Calu3 (cell line): ENCODE data around the gene GRM7. TPM values are rescaled to one million over a fixed set of nuclear protein-coding genes. Genes with fewer than 3 reads are reported as not detected.

ENCODE experiments used
- BruUV-seq: library from RNA; stranded (reverse); fragments of 400-500 nt; replicated peaks from 2 replicates; lab custom pipeline; 2021; lab: Mats Ljungman, UMichigan
- CTCF ChIA-PET: fragments of 300-600 bp; sonication (Branson Sonifier 250); formaldehyde crosslinking; loops from one replicate; lab custom pipeline; 2022; ENCODE audit warnings: antibody characterized with exemption; lab: Charles Lee
- DNase-seq: peaks from one replicate; pipeline ENCODE4 v3.0.0; 2022
- H3K27ac Mint-ChIP-seq: one replicate; pipeline ENCODE4 v1.8.0; 2022; ENCODE audit warnings: mixed read lengths; ENCODE audit not compliant: unreplicated experiment
- H3K27me3 Mint-ChIP-seq: one replicate; pipeline ENCODE4 v1.8.0; 2022; ENCODE audit warnings: mixed read lengths; ENCODE audit not compliant: unreplicated experiment
- H3K36me3 Mint-ChIP-seq: one replicate; pipeline ENCODE4 v1.8.0; 2022; ENCODE audit warnings: mild to moderate bottlenecking, moderate library complexity, mixed read lengths; ENCODE audit not compliant: insufficient read depth, unreplicated experiment
- H3K4me1 Mint-ChIP-seq: one replicate; pipeline ENCODE4 v1.8.0; 2022; ENCODE audit warnings: mild to moderate bottlenecking, low read depth, mixed read lengths; ENCODE audit not compliant: unreplicated experiment
- H3K4me3 Mint-ChIP-seq: one replicate; pipeline ENCODE4 v1.8.0; 2022; ENCODE audit warnings: mild to moderate bottlenecking, low read depth, moderate library complexity, mixed read lengths; ENCODE audit not compliant: unreplicated experiment
- H3K9me3 Mint-ChIP-seq: one replicate; pipeline ENCODE4 v1.8.0; 2022; ENCODE audit warnings: low read depth, mixed read lengths; ENCODE audit not compliant: unreplicated experiment
- intact Hi-C: fragments of 100-400 bp; cut with micrococcal nuclease; formaldehyde crosslinking; loops from one replicate; pipeline ENCODE4 v1.10.0; 2022; ENCODE audit not compliant: unreplicated experiment
- total RNA-seq: library from RNA; stranded (reverse); gene quantifications from 2 replicates; pipeline ENCODE4 v1.2.3, GENCODE V29; 2022
- TF ChIP-seq, protein P1 (sequence below): fragments of 200-600 bp; IDR thresholded peaks from one replicate; pipeline ENCODE4 v1.8.0; 2022; ENCODE audit warnings: antibody characterized with exemption; ENCODE audit not compliant: unreplicated experiment

GRM7 gene
- total RNA-seq, 1 experiment from 2014 or later = not detected

DNA sequence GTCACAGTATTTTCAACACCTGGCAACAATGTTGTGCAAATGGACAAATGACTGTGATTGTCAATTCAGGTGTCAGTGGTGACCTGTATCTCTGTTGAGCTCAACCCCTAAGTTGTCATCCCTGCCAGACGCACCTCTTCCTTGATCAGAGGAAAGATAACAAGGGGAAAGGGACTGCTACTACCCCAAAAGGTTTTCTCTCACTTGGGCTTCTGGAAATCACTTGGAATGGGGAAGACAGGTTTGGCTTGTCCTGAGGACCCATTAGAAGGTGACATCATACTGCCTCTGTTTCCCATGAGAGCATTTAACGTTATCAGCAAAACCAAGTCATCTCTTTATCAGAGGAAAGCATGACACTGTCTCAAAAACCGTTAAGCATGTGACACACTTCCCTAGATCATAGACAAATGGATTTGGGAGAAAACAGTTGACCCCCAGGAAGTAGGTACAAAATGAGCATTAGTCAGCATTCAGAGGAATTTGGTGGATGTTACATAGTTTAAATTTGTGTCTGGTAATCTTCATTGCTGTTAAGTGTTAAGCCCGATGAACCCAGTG lies 769.5 kb downstream of the GRM7 start:
- Mint-ChIP-seq H3K36me3 (no peaks in the 10 kb centered on the region), H3K4me1 (no peaks in the 10 kb centered on the region), H3K27ac (no peak overlapping the region), H3K4me3 (no peak overlapping the region), H3K9me3 (peaks cover 2% of the 10 kb centered on the region), H3K27me3 (no peaks in the 10 kb centered on the region)
- TF ChIP-seq, protein P1, sequence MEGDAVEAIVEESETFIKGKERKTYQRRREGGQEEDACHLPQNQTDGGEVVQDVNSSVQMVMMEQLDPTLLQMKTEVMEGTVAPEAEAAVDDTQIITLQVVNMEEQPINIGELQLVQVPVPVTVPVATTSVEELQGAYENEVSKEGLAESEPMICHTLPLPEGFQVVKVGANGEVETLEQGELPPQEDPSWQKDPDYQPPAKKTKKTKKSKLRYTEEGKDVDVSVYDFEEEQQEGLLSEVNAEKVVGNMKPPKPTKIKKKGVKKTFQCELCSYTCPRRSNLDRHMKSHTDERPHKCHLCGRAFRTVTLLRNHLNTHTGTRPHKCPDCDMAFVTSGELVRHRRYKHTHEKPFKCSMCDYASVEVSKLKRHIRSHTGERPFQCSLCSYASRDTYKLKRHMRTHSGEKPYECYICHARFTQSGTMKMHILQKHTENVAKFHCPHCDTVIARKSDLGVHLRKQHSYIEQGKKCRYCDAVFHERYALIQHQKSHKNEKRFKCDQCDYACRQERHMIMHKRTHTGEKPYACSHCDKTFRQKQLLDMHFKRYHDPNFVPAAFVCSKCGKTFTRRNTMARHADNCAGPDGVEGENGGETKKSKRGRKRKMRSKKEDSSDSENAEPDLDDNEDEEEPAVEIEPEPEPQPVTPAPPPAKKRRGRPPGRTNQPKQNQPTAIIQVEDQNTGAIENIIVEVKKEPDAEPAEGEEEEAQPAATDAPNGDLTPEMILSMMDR = no peak
- BruUV-seq = no TSS peak
- intact Hi-C loops = no loop called here
- DNase-seq = no peak
- CTCF ChIA-PET = no interaction called here

- CTCF ChIA-PET = no interaction called here
- BruUV-seq = no TSS peak
- intact Hi-C loops = no loop called here
- Mint-ChIP-seq H3K36me3 (no peaks in the 10 kb centered on the region), H3K9me3 (peaks cover 2% of the 10 kb centered on the region), H3K4me1 (no peaks in the 10 kb centered on the region), H3K27me3 (no peaks in the 10 kb centered on the region), H3K27ac (no peak overlapping the region), H3K4me3 (no peak overlapping the region)
- TF ChIP-seq, protein P1 = no peak
- DNase-seq = no peak
Observed at GRCh38 chr3:7630925-7631324, 770.0 kb downstream of the GRM7 start.

- H3K27ac Mint-ChIP-seq = no peak overlapping the region
- CTCF ChIA-PET = no interaction called here
- H3K36me3 Mint-ChIP-seq = no peaks in the 10 kb centered on the region
- TF ChIP-seq, protein P1 = no peak
- DNase-seq = no peak
- BruUV-seq = no TSS peak
- H3K4me3 Mint-ChIP-seq = no peak overlapping the region
- H3K27me3 Mint-ChIP-seq = no peaks in the 10 kb centered on the region
- intact Hi-C loops = no loop called here
- H3K9me3 Mint-ChIP-seq = peaks cover 2% of the 10 kb centered on the region
- H3K4me1 Mint-ChIP-seq = no peaks in the 10 kb centered on the region
Observed at GRCh38 chr3:7632305-7632704, 771.4 kb downstream of the GRM7 start.

GRCh38 chr3:7637694-7638093 lies 776.8 kb downstream of the GRM7 start:
- TF ChIP-seq, protein P1 = no peak
- Mint-ChIP-seq H3K36me3 (no peaks in the 10 kb centered on the region), H3K4me1 (no peaks in the 10 kb centered on the region), H3K4me3 (no peak overlapping the region), H3K27ac (no peak overlapping the region), H3K27me3 (no peaks in the 10 kb centered on the region), H3K9me3 (peaks cover 2% of the 10 kb centered on the region)
- CTCF ChIA-PET = no interaction called here
- intact Hi-C loops = no loop called here
- BruUV-seq = no TSS peak
- no peak for DNase-seq
